Motor neuron (in vitro differentiated cells): ENCODE results near the gene ACSM2B. TPM values are rescaled to one million over a fixed set of nuclear protein-coding genes. Genes with fewer than 3 reads are reported as not detected.
"Not testable (repeated sequence)": the region's sequence is repeated elsewhere in the genome, so short reads cannot be mapped to it uniquely, and the experiment has no call there.

Source experiments
- ATAC-seq, 8 experiments: fragments of 200-7000 bp; cut with Tn5 transposase; replicated peaks in 6 of 8; 2 replicates each; pipeline ENCODE4 v1.8.0; 2021; ENCODE audit warnings: mild to moderate bottlenecking in 8 of 8, moderate library complexity in 8 of 8
- H3K27ac ChIP-seq, 2 donors: fragments of 250-450 bp; sonication (Bioruptor Pico); 2 replicates each; pipeline ENCODE4 v1.9.0; 2021; ENCODE audit warnings: antibody characterized with exemption in 2 of 2, mild to moderate bottlenecking in 2 of 2, moderate library complexity in 1 of 2
- H3K4me1 ChIP-seq, 2 donors: fragments of 250-450 bp; sonication (Bioruptor Pico); replicated peaks in 1 of 2; 2 replicates each; pipeline ENCODE4 v1.6.1; 2021; ENCODE audit warnings: antibody characterized with exemption in 2 of 2, mild to moderate bottlenecking in 2 of 2, moderate library complexity in 1 of 2
- H3K4me3 ChIP-seq, 5 donors: fragments of 250-450 bp; sonication (Bioruptor Pico); 2 replicates each; pipeline ENCODE4 v1.9.0; 2021; ENCODE audit warnings: antibody characterized with exemption in 5 of 5, mild to moderate bottlenecking in 5 of 5, moderate library complexity in 4 of 5
- WGBS, 10 experiments: fragments of 450-650 bp; shearing (Covaris generic); methylation state at CpG; one replicate each; pipeline ENCODE4 v1.0.0; 2022; 5-methylcytosine and 5-hydroxymethylcytosine counted together
- in situ Hi-C, 9 experiments: fragments of 400-800 bp; cut with MboI; loops; one replicate each; pipeline ENCODE4 v1.15.0; 2021; ENCODE audit warnings: low sequenced_read_pairs in 9 of 9, low pct_unique_long_range_greater_than_20kb in 2 of 9; ENCODE audit not compliant: unreplicated experiment in 9 of 9
- total RNA-seq, 8 experiments: library from RNA; unstranded; fragments of 300-600 nt; gene quantifications; 2 replicates each; pipeline versions ENCODE4 v1.2.3 to v1.2.4, GENCODE V29; 2022

ACSM2B gene
- total RNA-seq, 8 experiments from 2014 or later = 0.15 to 1.9 (median 0.73) TPM; not detected in 3

DNA sequence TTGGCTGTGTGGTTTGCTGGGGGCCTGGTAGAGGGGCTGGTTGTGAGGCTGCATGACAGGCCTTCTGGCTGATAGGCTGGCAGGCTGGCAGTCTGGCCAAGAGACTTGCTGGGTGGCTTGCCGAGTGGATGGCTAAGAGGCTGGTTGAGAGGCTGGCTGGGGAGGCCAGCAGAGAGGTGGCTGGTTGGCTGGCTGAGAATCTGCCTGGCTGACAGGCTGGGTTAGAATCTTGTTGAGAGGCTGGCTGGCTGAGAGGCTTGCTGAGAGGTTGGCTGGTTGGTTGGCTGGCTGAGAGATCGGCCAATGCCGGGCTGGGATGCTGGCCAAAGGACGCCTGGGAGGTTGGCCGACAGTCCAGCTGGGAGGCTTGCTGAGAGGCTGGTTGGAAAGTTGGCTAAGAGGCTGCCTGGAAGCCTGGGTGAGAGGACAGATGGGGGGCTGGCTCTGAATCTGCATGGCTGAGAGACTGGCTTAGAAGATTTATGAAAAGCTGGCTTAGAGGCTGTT, 35.9 kb upstream of the ACSM2B start:
- in situ Hi-C loops = no loop called here
- ATAC-seq = no peak
- WGBS, 10 experiments = 0 to 95% (median 76%) methylated on average over 1 to 4 of the region's 5 CpGs; no CpG with 5 or more reads in 3 of the 10 experiments
- Histone ChIP-seq H3K4me1 (peaks cover 0 to 7% of the 10 kb centered on the region in 2 donors), H3K4me3 (no peak overlapping the region), H3K27ac (no peak overlapping the region)

DNA sequence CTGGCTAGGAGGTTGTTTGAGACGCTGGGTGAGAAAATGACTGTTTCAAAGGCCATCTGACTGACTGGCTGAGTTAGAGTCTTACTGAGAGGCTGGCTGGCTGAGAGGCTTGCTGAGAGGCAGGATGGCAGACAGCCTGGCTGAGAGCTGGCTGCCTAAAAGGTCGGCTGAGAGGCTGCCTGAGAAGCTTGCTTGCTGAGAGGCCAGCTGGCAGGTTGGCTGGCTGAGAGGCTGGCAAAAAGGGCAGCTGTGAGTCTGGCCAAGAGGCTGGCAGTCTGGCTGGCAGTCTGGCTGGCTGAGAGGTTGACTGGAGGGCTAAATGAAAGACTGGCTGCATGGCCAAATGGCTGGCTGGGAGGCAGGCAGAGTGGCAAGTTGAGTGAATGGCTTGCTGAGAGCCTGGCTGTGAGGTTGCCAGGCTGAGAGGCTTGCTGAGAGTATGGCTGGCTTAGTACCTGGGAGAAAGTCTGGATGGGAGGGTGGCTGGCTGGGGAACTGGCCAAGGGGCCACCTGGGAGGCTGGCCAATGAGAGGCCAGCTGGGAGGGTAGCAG, 35.3 kb upstream of the ACSM2B start:
- WGBS, 10 experiments = 0 to 60% (median 27%) methylated on average over 1 to 2 of the region's 2 CpGs; no CpG with 5 or more reads in 5 of the 10 experiments
- in situ Hi-C loops = no loop called here
- Histone ChIP-seq H3K4me3 (no peak overlapping the region), H3K4me1 (peaks cover 0 to 7% of the 10 kb centered on the region in 2 donors), H3K27ac (no peak overlapping the region)
- peak in 1 of 8 experiments; percentile 15 for ATAC-seq

DNA sequence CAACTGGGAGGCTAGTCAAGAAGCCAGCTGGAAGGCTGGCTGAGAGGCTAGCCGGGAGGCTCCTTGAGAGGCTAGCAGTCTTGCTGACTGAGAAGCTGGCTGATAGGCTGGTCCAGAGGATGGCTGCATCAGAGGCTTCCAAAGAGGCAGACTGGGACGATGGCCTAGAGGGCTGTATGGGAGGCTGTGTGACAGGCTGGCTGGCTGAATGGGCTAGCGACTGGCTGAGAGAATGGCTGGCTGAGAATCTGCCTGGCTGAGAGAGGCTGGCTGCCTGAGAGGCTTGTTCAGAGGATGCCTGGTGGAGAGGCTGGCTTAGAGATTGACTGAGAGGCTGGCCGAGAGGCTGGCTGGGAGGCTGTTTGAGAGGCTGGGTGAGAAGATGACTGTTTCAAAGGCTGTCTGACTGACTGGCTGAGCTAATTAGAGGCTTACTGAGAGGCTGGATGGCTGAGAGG, 34.8 kb upstream of the ACSM2B start:
- ATAC-seq = no peak
- Histone ChIP-seq H3K27ac (no peak overlapping the region), H3K4me3 (no peak overlapping the region), H3K4me1 (peaks cover 0 to 7% of the 10 kb centered on the region in 2 donors)
- WGBS, 10 experiments = 0 to 100% (median 23%) methylated on average over 1 to 2 of the region's 4 CpGs; no CpG with 5 or more reads in 2 of the 10 experiments
- in situ Hi-C loops = no loop called here

DNA sequence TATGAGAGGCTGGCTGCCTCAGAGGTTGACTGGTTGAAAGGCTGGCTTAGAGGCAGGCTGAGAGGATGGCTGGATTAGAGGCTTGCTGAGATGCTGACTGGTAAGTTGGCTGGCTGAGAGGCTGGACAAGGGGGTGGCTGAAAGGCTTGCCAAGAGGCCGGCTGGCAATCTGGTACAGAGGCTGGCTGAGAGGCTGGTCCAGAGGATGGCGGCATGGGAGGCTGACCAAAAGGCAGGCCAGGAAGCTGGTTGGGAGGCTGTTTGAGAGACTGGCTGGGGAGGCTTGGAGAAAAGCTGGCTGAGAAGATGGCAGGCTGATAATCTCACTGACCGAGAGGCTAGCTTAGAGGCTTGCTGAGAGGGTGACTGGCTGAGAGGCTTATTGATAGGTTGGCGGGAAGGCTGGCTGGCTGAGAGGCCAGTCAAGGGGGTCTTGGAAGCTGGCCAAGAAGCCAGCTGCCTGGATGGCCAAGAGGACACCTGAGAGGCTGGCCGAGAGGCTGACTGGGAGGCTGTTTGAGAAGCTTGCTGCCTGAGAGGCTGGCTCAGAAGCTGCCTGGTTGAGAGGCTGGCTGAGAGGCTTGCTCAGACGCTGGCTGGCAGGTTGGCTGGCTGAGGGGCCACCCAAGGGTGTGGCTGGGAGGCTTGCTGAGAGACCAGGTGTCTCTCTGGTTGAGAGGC, 34.2 kb upstream of the ACSM2B start:
- no peak for ATAC-seq
- H3K27ac ChIP-seq = no peak overlapping the region
- WGBS, 10 experiments = 0 to 75% (median 60%) methylated on average over 2 to 5 of the region's 6 CpGs; no CpG with 5 or more reads in 4 of the 10 experiments
- in situ Hi-C loops = no loop called here
- peaks cover 0 to 7% of the 10 kb centered on the region in 2 donors for H3K4me1 ChIP-seq
- no peak overlapping the region for H3K4me3 ChIP-seq

DNA sequence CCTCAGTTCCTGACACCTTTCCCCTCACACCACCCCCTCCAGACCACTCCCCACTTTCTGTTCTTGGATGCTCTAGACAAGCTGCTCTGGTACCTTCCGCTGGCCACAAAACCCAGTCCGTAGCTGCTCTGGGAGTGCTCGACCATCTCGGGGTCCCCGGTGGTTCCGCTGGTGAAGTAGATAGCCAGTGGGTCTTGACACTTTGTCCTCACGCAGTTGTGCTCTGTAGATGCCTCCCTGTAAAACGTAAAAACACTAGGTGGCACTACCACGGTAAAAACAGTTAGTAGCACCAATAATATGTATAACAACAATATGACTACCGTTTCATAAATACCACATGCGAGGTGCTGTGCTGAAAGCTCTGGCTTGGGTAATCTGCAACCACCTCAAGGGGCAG, 26.0 kb upstream of the ACSM2B start:
- peak in 2 of 8 experiments; percentile 33 to 53 for ATAC-seq
- in situ Hi-C loops, H3K4me1 ChIP-seq, H3K4me3 ChIP-seq, H3K27ac ChIP-seq: not testable (repeated sequence)
- 8 to 80% (median 45%) methylated on average over 1 to 7 of the region's 11 CpGs; no CpG with 5 or more reads in 4 of the 10 experiments for WGBS, 10 experiments

DNA sequence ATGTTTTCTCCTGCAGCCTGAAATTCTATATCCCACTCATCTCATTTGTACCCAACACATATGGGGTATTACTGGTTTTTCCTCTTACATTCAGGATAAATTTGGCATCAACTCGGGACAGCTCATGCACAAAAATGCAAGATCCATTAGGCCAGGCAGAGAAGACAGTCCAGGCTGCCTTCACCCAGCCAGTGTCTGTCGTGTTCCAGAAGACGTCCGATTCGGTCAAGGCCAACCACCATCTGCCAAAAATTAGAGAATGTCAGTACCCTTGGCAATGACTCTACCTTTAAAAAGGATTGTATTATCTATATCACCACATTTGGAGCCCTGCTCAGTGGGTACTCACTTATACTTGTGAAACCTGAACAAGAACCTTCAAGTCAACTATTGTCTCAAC, 23.3 kb upstream of the ACSM2B start:
- H3K4me1 ChIP-seq, in situ Hi-C loops, H3K4me3 ChIP-seq, ATAC-seq, H3K27ac ChIP-seq: not testable (repeated sequence)
- 5 to 77% (median 40%) methylated on average over 1 to 5 of the region's 5 CpGs; no CpG with 5 or more reads in 5 of the 10 experiments for WGBS, 10 experiments

DNA sequence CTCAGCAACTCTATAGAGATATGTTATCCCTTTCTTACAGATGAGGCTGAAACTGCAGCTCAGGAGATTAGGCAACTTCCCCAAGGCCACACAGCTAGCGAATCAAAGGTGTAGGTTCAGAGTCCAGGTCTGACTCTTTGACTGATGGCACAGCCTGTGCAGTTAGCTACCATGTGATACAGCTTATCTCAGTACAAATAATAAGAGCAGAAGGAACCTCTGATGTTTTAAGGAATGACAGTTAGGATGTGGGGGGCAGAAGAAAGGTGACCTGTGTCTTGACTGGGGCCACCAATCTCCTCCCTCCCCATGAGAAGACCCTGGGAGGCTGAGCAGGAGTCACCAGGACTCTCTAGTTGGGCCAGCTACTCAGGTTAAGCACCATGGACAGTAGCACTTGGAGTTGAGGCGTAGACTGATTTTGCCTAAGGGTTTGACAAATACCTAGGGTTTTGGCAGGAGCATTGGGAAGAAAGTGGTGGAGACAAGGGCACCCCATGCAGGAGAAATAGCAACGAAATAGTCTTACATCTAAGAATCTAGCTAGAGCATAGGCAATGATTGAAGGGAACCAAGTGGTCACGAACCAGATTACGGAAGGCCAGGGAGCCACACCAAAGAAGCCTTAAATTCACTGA, 22.8 kb upstream of the ACSM2B start:
- 0 to 58% (median 42%) methylated on average over 1 to 5 of the region's 5 CpGs; no CpG with 5 or more reads in 2 of the 10 experiments for WGBS, 10 experiments
- no peak overlapping the region for H3K27ac ChIP-seq
- ATAC-seq = no peak
- no peaks in the 10 kb centered on the region for H3K4me1 ChIP-seq
- no peak overlapping the region for H3K4me3 ChIP-seq
- in situ Hi-C loops = no loop called here

DNA sequence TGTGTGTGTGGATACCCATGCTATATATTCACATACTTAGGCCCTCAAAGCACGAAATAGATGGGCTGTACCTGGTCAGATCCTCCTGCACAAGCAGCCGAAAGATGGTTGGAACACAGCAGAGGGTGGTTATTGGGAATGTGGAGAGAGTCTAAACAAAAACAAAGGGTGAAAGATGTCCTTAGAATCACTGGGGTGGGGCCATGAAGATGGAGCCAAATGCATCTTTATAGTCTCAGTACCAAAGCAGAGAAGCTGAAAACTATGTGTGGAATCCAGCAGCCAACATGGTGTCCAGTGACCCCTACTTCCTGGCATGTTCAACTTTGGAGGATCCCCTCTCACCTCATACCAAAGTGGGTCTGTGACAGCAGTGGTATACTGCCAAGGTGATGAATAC, 19.5 kb upstream of the ACSM2B start:
- ATAC-seq, H3K4me3 ChIP-seq, H3K27ac ChIP-seq, H3K4me1 ChIP-seq, in situ Hi-C loops: not testable (repeated sequence)
- WGBS, 10 experiments = 67 to 90% (median 83%) methylated on average over 1 of the region's 2 CpGs; no CpG with 5 or more reads in 7 of the 10 experiments

DNA sequence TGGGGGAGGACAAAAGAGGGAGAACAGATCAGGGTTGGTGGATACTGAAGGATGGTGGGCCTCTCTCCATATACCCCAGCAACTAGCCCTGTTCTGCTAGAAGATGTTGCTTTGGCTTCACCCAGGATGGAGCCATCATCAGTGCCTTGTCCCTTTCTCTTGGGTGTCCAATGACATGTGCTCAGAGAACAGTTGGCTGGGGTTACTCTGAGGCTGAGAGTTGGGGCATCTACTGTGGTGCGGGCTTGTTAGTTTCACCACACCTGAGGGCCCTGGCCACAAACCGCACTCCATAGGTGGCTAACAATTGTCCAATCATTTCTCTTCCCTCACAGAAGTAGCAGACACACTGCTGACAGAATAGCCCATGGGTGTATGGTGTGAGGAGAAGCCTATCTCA, 18.9 kb upstream of the ACSM2B start:
- WGBS, 10 experiments = 29% methylated on average over 1 of the region's 2 CpGs; no CpG with 5 or more reads in 9 of the 10 experiments
- in situ Hi-C loops, H3K4me1 ChIP-seq, H3K4me3 ChIP-seq, ATAC-seq, H3K27ac ChIP-seq: not testable (repeated sequence)

DNA sequence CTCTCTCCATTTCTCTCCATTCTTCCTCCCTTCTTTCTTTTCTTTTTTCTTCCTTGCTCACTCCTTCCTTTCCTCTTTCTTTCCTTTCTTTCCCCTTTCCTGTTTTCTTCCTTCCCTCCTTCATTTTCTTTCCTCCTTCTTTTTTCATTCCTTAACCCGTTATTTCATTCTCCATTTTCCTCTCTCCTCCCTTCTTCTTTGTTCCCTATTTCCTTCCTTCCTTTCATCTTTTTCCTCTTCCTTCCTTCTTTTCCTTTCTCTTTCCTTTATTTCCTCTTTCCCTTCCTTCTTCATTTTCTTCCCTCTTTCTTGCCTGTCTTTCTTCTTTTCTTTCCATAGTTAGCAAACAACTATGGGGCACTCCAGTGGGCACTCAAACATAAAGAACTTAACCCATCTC, 16.6 kb upstream of the ACSM2B start:
- H3K4me1 ChIP-seq, ATAC-seq, in situ Hi-C loops, H3K4me3 ChIP-seq, H3K27ac ChIP-seq: not testable (repeated sequence)
- WGBS, 10 experiments = 0 to 86% (median 60%) methylated on average over 1 of the region's 1 CpG; no CpG with 5 or more reads in 1 of the 10 experiments

DNA sequence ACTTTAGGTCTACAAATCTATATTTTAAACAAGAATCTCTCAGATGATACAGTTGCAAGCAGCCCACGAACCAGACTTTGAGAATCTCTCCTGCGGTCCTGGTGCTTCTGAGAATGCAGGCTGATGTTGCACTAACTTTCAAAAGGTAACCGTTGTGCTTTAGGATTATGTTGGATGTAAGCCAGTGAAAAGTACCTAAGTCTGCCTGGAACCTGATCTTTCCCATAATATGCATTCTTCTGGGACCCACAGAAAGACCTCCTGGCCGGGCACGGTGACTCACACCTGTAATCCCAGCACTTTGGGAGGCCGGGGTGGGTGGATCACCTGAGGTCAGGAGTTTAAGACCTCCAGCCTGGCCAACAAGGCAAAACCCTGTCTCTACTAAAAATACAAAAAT, 13.3 kb upstream of the ACSM2B start:
- ATAC-seq, H3K27ac ChIP-seq, in situ Hi-C loops, H3K4me3 ChIP-seq, H3K4me1 ChIP-seq: not testable (repeated sequence)
- 31 to 92% (median 77%) methylated on average over 1 to 6 of the region's 6 CpGs; no CpG with 5 or more reads in 4 of the 10 experiments for WGBS, 10 experiments

DNA sequence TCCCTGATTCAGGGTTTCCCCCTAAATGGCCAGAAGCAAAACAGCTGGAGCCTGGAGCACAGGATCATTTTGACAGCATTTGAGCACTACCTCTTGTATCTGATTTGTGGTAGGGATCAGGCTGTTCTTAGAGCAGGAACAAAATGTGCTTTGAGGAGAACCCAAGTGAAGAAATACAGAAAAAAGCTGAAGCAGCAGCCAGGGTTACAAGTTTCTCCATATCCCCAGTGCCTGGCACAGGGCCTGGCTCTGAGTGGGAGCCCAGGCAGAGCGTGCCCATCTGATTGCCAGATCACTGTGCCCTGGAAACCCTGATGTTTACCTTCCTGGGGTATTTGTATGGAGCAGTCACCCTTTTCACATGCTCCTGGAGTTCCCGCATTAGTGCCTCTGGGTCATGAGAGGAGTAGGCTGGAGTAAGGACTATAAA, 11.5 kb upstream of the ACSM2B start:
- ATAC-seq, H3K4me3 ChIP-seq, H3K27ac ChIP-seq, H3K4me1 ChIP-seq, in situ Hi-C loops: not testable (repeated sequence)
- 0 to 80% methylated on average over 1 of the region's 2 CpGs; no CpG with 5 or more reads in 8 of the 10 experiments for WGBS, 10 experiments

DNA sequence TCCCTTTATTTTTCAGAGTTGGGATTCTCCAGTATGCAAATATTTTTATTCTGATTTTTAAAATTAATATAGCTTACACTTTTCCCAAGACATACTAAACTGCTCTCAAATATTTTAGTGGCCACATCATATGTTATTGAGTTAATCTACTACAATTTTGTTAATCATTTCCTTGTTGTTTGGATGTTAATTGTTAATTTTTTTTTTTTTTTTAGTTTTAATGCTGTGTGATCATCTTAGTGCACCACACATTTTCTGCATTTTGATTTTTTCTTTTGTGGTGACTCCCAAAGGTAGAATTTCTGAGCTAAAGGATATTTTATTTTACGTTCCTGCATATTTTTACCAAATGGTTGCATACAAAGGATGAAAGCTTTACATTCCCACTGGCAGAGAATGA, 10.5 kb upstream of the ACSM2B start:
- WGBS, 10 experiments = 0 to 89% (median 43%) methylated on average over 1 of the region's 1 CpG; no CpG with 5 or more reads in 4 of the 10 experiments
- in situ Hi-C loops, ATAC-seq, H3K27ac ChIP-seq, H3K4me3 ChIP-seq, H3K4me1 ChIP-seq: not testable (repeated sequence)
